A204.1 (cell line): ENCODE results near the gene NNMT.

Source experiments
- FAIRE-seq: peaks from 2 replicates; lab custom pipeline; 2012; peaks lifted over from hg19 to GRCh38; lab: Jason Lieb, UNC

Gene NNMT

DNA sequence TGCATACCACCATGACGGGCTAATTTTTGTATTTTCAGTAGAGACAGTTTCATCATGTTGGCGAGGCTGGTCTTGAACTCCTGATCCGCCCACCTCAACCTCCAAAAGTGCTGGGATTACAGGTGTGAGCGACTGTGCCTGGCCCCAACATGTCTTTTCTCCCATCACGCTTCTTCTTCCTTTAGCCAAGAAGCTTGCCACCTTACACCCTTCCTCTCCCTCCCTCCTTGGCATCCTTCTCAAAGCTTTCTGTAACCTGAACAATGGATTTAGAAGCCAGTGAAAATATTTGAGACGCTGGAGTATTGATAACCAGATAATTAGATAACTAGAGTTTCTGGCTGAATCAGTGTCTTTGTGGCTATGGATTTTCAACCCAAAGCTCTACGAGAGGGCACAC lies 11.3 kb upstream of the NNMT start:
- FAIRE-seq, result no peak

GRCh38 chr11:114285599-114285998 lies 10.6 kb upstream of the NNMT start:
- FAIRE-seq, result no peak

DNA sequence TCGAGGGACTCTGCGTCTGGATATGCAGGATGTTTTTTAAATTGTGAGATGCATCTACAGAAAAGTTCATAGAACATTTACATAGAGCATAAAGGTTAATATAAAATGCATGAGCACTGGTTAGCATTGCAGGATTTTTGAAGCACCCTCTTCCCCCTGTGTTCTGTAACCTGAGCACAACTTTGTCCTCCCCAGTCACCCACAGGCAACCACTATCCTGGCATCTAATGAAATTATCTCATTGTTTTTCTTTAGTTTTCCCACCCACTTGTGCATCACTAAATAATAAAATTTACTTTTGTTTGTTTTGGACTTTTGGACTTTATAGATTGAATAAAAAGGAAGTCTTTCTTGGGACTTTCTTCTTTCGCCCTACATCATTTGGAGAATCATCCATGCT lies 10.0 kb upstream of the NNMT start:
- FAIRE-seq, result no peak

GRCh38 chr11:114287154-114287553 lies 9.0 kb upstream of the NNMT start:
- no peak for FAIRE-seq

- FAIRE-seq, result no peak
These were observed 8.1 kb upstream of the NNMT start for GRCh38 chr11:114288136-114288535.

DNA sequence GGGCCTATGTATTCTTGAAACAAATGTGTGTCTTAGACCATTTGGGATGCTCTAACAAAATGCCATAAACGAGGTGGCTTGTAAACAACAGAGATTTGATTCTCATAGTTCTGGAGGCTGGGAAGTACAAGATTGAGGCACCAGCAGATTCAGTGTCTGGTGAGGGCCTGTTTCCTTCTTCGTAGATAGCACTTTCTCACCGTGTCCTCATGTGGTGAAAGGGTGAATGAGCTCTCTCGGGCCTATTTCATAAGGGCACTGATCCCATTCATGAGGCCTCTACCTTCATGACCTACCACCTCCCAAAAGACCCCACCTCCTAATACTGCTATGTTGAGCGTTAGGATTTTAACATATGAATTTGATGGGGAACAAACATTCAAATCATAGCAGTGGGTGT lies 6.4 kb upstream of the NNMT start:
- FAIRE-seq, result no peak

DNA sequence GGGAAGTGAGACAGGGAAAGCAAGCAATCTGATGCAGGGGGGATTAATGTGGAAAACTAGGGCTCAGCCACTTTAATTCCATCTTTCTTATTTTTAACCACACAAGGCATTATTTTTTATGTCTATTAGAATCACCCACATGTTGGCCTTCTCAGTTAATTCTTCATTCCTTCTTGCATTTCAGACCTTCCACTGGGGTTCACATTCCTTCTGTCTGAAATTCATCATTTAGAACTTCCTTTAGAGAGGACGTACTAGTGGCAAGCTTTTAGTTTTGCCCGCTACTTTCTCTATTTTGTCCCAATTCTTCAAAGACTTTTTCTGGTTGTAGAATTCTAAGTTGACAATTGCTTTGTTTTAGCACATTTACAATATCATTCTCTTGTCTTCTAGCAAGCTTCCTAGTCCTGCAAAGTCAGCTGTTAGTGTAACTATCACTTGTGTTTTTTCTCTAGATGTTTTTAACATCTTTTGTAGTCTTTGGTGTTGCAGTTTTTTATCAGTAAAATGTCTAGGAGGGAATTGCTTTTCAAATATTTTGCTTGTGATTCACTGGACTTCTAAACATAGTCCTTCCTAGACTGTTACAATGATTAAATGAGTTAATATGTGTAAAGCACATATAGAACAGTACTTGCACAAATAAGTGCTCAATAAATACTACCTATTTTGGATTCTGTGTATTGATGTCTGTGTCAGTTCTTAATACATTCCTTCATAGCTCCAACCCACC lies 5.5 kb upstream of the NNMT start:
- FAIRE-seq, result no peak

DNA sequence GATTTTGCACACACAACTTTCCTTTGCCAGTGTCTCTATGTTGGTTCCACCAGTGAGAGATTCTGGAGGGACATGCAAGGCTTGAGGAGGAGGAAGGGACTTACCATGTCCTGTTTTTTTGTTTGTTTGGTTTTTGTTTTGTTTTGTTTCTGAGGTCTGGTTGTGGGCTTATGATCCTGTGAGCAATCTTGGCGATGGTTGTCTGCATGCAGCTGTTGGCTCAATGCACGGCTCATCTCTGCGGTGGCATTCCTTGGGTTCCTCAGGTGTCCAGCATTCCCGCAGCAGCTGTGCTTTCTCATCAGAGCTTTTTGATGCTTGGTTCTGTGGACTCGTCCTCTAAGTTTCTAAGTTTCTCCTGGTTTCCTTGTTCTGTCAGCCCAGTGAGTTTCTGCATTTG lies 4.8 kb upstream of the NNMT start:
- no peak for FAIRE-seq

DNA sequence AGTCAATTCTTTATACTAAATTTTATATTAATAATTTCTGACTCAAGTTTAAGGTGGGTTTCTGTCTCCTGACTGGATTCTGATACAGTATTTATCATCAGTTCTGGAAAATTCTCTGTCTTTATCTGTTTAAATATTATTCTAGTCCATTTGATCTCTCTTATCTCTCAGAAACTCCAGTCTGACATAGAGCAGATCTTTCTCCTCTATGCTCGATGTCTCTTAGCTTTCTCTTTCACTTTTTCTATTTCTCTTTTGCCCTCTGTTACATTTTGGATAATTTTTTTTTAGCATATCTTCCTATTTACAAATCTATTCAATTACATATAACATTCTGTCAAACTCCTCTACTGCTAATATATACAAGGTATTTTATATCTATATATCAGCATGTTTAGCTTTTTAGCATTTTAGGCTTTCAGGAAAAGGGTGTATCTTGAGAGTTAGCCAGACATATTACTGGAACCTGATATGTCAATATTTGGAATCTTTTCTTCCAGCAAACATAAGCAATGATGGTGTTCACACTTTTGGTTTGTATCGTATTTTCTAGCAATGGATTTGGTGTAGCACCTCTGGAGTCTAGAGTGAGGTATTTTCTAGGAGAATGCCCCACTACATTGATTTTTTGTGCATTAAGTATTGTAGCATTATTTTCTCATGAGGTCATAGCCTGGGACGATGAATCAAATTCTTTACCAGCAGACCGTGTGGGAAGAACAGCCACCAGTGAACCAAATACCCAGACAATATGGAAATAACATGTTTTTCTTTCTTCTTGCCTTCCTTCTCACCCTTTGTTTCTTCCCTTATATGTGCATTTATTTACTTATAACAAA lies 4.1 kb upstream of the NNMT start:
- FAIRE-seq, result no peak

DNA sequence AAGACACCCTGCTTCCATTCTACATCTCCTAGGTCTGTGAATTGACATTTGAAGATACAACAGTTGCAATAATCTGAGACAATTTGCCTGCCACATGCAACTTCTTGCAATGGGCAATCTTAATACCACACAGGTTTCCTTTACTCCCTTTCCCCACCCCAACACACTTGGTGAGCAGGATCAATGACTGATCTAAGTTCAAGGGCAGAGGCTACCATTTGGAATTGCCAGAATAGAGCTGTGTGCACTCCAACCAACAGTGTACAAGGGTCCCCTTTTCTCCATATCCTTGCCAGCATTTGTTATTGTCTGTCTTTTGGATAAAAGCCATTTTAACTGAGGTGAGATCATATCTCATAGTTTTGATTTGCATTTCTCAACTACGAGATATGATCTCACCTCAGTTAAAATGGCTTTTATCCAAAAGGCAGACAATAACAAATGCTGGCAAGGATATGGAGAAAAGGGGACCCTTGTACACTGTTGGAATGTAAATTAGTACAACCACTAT lies 2.9 kb upstream of the NNMT start:
- no peak for FAIRE-seq

GRCh38 chr11:114296605-114297372 lies 590 bp downstream of the NNMT start:
- no peak for FAIRE-seq

DNA sequence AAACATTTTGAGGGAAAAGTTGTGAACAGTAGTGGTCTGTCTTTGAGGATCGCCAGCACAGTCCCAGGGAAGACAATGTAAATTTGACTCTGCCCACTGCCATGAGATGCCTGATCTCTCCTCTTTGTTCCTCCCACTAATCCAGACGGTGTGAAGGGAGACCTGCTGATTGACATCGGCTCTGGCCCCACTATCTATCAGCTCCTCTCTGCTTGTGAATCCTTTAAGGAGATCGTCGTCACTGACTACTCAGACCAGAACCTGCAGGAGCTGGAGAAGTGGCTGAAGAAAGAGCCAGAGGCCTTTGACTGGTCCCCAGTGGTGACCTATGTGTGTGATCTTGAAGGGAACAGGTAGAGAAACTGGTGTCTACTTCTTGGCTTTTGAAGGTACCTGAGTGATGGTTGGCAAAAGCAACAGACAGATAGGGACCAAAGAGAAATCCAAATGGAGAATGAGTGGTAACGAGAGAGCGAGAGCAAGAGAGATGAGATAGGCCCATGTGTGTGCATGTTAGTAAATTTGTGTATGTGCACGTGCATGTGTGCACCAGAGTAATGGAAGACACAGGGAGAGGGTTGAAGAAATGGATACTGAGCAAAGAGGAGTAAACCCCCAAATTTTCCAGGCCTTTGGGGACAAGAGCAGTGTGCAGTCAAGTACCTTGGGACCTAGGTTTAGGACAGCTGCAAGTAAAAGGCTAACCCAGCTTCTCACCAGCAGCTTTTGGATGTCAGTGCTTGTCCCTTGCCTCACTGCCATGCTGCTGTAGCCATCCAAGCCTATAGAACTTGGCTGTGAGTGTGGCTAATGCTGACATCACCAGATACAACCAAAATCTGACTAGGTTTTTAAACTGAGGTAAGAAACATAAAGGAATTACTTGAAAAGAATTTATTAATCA lies 1.9 kb downstream of the NNMT start:
- FAIRE-seq, result no peak

GRCh38 chr11:114298710-114299109 lies 2.5 kb downstream of the NNMT start:
- no peak for FAIRE-seq

DNA sequence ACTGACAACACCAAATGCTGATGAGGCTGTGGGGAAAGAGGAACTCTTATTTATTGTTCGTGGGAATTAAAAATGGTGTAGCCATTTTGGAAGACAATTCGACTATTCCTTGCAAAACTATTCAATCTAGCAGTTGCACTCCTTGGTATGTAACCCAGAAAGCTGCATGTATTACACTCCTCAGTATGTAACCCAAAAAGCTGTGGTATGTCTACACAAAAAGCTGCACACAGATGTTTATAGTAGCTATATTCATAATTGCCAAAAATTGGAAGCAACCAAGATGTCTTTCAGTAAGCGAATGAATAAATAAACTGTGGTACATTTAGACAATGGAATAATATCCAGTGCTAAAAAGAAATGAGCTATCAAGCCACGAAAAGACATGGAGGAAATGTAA lies 4.9 kb downstream of the NNMT start:
- FAIRE-seq, result no peak

DNA sequence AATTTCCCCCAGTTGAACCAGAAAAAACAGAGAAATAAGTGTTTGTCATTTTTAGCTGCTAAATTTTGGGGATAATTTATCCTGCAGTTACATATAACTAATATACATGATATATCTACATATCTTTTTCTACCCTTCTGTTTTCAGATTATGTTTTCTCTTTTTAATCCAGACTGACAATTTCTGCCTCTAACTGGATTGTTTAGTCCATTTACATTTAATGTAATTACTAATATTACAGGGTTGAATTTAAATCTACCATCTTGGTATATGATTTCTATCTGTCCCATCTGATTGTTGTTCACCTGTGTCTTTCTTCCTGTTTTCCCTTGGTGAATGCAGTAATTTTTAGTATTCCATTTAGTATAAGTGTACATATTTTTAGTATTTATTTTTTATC lies 5.7 kb downstream of the NNMT start:
- FAIRE-seq, result no peak

GRCh38 chr11:114302663-114303062 lies 6.5 kb downstream of the NNMT start:
- no peak for FAIRE-seq

DNA sequence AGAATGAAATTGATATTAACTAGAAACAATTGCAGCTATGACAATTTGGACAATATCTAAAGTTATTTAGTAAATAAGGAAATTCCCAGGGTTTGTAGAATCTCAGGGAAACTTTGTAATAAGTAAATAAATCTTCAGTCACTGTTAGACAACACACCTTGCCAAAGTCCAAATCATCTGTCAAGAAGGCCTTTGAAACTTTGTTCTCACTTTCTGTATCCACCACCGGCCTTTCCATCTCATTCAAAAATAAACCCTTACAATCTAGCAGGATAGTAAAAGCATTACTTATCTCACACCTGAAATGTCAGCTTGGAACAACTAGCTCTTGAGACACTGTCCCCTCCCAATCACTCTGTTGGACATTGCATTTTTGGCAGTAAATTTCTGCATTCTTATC lies 7.9 kb downstream of the NNMT start:
- no peak for FAIRE-seq

GRCh38 chr11:114304969-114305368 lies 8.8 kb downstream of the NNMT start:
- no peak for FAIRE-seq

- FAIRE-seq, result no peak
These were observed 11.5 kb downstream of the NNMT start for GRCh38 chr11:114307524-114308203.

DNA sequence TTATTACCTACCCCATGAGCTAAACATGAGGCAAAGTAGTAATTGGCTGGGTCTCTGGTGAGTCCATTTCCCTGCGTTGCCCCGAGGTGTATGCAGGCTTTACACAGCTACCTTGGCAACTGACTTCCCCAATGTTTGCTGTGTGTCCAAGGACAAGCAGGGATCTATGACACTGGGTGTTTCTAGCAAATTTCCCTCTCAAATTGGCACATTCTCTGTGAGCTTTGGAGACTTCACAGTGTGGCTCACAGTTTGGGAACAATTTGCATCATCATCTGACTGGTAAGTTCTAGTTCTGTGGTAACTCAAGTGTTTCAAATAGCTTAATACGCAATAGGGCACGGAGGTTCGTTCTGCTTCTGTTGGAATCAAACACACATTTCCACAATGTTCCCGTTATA lies 12.5 kb downstream of the NNMT start:
- FAIRE-seq, result no peak

DNA sequence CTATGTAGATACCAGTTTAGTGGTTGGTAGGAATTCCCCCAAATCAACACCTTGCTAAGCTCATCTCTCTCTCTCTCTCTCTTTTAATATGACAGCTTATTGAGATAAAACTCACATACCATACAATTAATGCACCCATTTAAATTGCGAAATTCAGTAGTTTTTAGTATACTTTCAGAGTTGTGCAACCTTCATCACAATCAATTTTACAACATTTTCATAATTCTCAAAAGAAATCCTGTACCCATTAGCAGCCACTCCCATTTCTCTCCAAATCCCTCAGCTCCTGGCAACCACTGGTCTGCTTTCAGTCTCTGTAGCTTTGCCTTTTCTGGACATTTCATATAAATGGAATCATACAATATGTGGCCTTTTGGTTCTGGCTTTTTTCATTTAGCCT lies 13.3 kb downstream of the NNMT start:
- FAIRE-seq, result no peak
